GM18517 (cell line): Measurements from ENCODE around the gene ZMAT5.

Experiments used
- ATAC-seq: cut with Tn5 transposase; IDR thresholded peaks from one replicate; pipeline ENCODE4 v1.9.1; 2021; ENCODE audit warnings: mild to moderate bottlenecking, moderate library complexity; ENCODE audit not compliant: unreplicated experiment

ZMAT5 gene, protein sequence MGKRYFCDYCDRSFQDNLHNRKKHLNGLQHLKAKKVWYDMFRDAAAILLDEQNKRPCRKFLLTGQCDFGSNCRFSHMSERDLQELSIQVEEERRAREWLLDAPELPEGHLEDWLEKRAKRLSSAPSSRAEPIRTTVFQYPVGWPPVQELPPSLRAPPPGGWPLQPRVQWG

DNA sequence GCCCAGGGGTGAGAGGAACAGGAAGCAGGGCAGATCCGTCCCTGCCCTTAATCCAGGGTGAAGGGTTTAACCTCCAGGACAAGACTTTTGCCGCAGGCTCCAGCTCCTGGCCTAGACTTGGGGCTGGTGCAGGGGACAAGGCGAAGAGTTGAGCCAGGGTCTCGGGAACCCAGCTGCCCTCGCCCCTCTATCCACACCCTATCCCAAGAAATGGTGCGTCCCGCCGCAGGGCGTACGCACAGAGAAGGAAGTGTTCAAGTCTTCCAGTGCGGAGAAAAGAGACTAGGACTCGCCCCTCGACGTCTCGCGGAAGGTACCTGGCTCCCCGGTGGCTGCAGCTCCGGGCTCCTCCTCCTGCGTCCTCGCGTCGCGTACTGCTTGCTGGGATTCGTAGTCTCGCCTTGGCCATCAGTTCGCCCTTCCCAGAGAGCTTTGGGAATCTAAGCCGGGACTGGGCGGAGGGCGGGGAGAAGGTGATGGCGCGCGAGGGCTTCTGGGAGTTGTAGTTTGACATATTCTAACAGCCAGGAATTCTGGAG lies at the start of gene ZMAT5:
ZMAT5 (minus strand) TSS at position 376 of the 539 bp plus-strand sequence. CDS start 18,463 bp downstream, outside the sequence.
- ATAC-seq, result peak; percentile 78

DNA sequence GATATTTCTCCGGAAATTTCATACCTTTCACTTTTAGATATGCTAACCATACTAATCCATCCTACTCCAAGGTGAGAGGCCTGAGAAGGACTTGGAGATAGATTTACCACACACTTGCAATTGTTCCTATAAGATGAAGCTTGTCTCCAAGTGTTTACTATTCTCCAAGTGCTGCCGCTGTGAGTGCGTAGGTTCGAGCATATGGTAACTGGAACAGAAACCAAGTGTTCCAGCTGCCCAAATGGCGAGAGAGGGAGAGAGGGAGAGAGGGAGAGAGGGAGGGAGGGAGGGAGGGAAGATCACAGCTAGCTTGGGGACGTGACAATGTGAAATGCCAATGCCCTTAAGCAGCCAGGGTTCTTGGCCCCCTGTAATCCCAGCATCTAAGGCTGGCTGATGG lies 49.7 kb upstream of the ZMAT5 start:
- no peak for ATAC-seq

GRCh38 chr22:29816128-29816527 lies 49.3 kb upstream of the ZMAT5 start:
- no peak for ATAC-seq

GRCh38 chr22:29815580-29815979 lies 48.8 kb upstream of the ZMAT5 start:
- ATAC-seq, result no peak

GRCh38 chr22:29814003-29814402 lies 47.2 kb upstream of the ZMAT5 start:
- no peak for ATAC-seq

DNA sequence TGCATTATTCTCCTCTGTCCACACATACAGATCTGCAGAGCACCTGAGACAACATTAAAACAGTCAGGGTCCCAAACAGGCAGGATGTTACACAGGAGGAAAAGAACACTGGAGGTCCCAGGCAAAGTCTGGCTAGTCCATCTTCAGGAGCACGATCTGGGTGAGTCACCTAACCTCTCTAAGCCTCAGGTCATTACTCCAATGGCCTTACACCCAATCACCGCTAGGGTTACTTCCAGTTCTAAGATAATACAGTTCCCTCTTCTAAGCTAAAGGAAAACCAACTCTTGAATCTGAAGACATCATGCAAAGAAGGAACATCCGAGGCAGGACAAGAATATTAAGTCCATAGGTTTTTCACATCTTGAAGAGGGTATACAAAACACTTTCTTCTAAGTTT lies 46.8 kb upstream of the ZMAT5 start:
- ATAC-seq, result no peak

DNA sequence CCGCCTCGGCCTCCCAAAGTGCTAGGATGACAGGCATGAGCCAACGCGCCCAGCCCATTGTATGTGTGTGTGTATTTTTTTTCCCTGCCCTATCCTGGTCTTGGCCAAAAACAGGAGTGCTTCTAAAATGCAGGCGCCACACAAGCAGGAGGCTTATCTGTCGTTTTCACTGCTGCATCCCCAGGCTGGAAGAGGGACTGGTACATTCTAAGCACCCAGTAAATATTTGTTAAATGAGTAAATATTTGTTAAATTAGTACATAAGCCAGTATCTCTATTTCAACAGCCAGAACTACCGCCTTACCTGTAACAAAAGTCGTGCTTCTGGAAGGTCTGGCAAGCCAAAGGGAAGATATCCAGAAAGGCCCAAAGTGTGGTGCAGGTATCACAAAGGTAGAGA lies 46.3 kb upstream of the ZMAT5 start:
- ATAC-seq, result no peak

DNA sequence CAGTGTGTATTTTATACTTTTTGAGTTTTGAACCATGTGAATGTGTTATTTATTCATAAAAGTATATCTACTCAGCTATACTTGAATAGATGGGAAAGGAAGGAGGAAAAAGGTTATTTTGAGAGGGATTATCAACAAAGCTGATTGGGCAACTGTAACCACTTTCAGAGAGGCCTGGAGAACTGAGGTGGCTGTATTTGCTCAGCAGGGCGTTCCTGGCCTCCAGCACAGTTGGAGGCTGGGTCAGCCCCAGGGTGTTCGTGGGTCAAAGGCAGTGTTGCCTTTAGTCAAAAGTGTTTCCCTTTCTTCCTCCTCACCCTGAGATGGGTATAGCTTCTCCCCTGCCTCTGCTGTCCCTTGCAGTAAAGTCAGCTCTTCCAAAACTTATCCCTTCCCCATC lies 44.6 kb upstream of the ZMAT5 start:
- ATAC-seq, result no peak

- no peak for ATAC-seq
Measured at GRCh38 chr22:29810216-29810615, 43.4 kb upstream of the ZMAT5 start.

- ATAC-seq, result no peak
Measured at GRCh38 chr22:29806196-29806595, 39.4 kb upstream of the ZMAT5 start.

DNA sequence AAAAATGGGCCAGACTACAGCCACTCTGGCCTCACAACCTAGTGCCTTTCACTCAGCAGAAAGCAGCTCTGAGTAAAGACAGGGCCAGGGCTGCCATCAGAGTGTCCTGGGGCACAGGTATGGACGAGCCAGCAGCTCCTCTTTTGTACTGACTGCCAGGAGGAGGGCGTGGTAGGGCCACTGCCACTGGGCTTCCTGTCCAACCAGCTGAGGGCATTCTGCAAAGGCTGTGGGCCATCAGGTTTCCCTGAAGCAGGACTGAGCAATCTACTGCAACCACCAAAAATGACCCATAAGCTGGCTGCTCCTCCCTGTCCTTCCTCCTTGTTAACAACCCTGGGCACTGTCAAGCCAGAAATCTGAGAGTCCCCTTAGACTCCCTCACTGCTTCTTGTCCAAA lies 38.2 kb upstream of the ZMAT5 start:
- no peak for ATAC-seq

DNA sequence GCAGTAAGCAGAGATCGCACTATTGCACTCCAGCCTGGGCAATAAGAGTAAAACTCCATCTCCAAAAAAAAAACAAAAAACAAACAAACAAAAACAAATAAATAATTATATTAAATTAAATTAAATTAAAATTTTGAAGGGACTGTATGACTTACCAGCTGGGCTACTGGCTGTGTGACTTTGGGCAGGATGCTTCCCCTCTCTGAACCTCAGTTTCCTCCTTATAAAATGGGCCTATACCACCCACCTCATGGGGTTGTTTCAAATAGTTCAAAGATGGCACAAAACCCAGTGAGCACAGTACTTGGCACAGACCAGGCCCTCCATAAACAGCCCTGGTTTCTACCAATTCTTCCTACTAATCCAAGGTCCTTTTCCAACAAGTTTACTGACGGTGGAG lies 36.4 kb upstream of the ZMAT5 start:
- no peak for ATAC-seq

DNA sequence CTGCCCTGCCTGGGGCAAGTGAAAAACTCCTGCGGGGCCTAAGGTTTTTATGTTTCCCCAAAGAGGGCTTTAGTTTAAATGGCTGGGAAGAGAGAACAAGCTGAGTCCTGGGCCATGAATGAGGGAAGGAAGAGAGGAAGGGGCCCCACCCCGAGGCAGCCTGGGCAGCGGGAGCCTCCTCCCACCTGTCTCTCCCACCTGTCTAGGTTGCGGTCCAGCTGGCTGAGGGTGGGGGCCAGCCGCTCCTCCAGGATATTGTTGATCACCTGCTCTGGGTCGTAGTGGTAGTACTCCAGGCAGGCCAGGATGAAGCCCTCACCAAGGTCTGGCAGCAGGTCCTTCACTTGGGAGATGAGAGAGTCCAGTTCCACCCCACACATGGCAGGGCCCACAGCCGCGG lies 35.0 kb upstream of the ZMAT5 start:
- ATAC-seq, result no peak

GRCh38 chr22:29801153-29801552 lies 34.3 kb upstream of the ZMAT5 start:
- no peak for ATAC-seq

- no peak for ATAC-seq
Measured at GRCh38 chr22:29799217-29799680, 32.4 kb upstream of the ZMAT5 start.

DNA sequence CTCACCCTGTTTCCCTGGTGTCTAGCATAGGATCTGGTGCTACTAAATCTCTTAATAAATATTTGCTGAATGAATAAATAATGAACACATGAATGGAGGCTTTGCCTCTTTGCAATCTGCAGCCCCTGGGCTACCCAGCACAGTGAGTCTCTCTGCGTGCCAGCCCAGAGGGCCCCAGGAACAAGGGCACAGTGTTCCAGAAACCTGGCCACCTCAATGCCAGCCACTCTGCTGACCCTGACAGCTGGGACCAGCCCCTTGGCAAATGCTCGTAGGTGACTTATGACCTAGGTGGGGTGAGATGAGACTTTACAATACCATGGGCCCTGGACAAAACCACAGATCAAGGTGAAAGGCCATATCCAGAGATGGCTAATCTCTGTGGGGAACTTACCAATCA lies 32.0 kb upstream of the ZMAT5 start:
- no peak for ATAC-seq

DNA sequence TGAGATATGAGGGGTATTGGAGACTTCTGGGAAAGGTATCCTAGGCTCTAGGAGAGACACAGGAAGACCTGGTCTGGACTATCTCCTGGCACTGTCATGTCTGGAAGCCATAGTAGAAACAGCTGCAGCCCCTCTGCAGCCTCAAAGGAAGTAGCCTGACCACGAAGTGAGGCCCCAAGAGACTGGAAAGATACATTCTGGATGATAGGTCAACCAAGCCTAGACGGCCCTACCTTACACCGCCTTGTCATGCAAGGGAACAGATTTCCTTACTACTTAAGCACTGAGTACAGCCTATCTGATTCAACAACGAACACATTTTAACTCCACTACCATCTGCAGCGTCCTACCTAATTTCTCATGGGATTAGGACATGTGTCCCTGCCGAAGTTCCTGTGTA lies 31.5 kb upstream of the ZMAT5 start:
- ATAC-seq, result no peak

GRCh38 chr22:29797351-29797750 lies 30.5 kb upstream of the ZMAT5 start:
- no peak for ATAC-seq

DNA sequence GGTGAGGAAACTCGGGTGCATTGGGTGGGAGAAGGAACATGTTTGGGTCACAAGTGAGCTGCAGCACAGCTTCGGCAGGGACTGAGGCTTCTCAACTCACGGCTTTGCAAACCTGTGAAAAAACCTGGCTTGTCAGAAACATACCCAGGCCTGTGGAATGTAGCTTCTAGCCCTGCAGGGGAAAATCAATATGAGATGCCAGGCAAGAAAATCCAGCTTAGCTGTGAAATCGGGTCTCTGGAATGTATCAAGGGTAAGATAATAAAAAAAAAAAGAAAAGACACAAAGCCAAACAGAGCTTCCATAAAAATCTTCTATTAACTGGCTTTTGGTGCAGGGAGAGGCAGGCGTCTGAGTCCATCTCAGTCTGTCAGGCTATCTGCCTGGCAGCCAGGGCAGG lies 28.9 kb upstream of the ZMAT5 start:
- ATAC-seq, result no peak

GRCh38 chr22:29793396-29793795 lies 26.6 kb upstream of the ZMAT5 start:
- ATAC-seq, result no peak

DNA sequence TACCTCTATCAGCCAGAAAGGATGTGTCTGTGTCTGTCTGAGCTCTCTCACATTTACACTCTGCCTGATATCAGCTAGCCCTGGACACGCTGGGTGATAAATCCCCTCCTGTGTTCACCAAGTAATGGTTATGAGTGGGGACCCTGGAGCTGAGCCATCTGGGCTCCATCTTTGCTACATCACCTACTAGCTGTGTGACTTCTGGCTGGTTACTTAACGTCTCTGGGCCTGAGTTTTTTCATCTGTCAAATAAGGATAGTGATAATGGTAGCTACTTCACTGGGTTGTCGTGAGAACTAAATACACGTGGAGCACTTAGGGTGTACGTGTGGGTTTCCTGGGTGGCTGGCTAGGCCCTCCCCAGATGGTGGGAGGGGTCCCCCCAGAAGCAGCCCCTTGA lies 23.3 kb upstream of the ZMAT5 start:
- no peak for ATAC-seq

DNA sequence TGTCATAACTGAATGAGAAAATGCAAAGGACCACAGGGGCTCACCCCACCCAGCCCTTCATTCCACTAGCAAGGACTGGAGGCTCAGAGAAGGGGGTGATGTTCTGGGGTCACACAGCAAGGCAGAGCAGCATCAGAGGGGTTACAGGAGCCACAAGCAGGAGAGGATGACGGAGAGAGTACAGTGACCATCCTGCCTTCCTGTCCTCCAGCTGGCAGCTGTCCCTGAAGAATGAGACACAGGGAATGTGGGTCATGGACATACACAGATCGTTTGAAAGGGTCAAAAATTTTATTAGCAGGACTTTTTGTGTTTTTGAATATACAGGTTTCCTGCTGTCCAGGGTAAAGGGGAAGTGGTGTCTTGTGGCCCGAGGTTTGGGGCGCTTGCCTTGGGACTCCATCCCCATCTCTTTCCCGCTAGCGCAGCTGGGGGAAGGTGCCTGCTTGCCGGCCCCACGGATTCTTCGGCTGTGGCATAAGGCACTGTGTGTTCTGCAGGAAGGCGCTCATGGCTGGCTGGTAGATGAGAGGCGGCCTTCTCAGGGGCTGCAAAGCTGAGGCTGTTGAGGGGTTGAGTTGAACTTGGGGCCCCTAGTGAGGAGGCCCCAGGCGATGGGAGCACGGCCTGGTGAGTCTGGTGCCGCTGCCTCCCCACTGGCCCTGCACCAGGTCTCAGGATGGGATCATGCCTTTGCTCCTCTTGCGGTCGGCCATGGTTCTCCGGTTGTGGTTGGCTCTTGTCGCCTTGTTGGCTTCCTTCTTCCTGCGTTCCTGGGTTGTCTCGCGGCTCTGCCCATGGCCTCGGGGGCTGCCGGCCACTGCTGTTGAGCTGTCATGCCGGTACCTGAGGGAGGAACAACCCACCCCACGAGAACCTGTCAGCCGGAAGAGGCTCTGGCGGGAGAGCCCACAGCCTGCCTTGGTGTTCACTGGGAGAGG lies 21.8 kb upstream of the ZMAT5 start:
- no peak for ATAC-seq
